ENCODE results near the gene LYPD6B. TPM values are rescaled to one million over a fixed set of nuclear protein-coding genes. Genes with fewer than 3 reads are reported as not detected.

LYPD6B gene
- total RNA-seq, 1 experiment from 2014 or later, result 6.1 TPM

DNA sequence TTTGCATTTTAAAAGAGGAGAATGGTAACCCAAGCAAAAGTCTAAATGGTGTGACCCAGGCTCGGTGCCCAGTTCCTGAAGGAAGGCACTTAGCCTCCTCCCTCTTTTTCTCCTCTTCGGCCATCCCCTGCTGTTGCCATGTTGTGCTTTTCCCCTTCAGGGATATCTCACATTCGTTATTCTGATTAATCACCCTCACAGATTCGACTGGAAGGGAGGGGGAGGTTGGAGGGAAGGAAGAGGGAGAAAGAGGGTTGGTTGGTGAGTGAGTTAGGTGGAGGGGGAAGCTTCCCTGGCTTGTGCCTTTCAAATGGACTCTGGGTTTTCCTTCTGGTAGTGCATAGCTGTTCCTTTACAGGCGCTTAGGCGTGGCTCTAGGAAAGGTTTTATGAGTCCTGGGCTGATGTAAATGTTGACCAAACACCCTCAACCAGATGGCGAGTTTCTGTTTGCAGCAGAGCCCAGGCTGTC lies 39.0 kb upstream of the LYPD6B start:
- TF ChIP-seq POLR2AphosphoS5 (IDR thresholded peaks at IDR 0.05; ENCODE audit: low read depth, low read length) (no peak), EZH2phosphoT487 (IDR thresholded peaks at IDR 0.05; ENCODE audit: borderline replicate concordance) (no peak), CEBPB (IDR thresholded peaks at IDR 0.05; ENCODE audit: low read depth) (no peak), FOSL1 (IDR thresholded peaks at IDR 0.05; ENCODE audit: low read depth) (no peak), CBX3 (IDR thresholded peaks at IDR 0.05; ENCODE audit: low read depth) (no peak), POLR2A (IDR thresholded peaks at IDR 0.05; ENCODE audit: borderline replicate concordance, extremely low read depth, insufficient read depth, insufficient read length) (no peak), YY1 (IDR thresholded peaks at IDR 0.05; ENCODE audit: extremely low read depth, insufficient replicate concordance, low read depth, low read length) (no peak), EGR1 (IDR thresholded peaks at IDR 0.05; ENCODE audit: low read depth) (no peak), ELF1 (IDR thresholded peaks at IDR 0.05; ENCODE audit: borderline replicate concordance, low read depth) (no peak), RAD21 (IDR thresholded peaks at IDR 0.05; ENCODE audit: low read depth) (no peak), ZFX (IDR thresholded peaks at IDR 0.05) (no peak), SP1 (IDR thresholded peaks at IDR 0.05; ENCODE audit: low read depth) (no peak)
- TF ChIP-seq, protein P1, sequence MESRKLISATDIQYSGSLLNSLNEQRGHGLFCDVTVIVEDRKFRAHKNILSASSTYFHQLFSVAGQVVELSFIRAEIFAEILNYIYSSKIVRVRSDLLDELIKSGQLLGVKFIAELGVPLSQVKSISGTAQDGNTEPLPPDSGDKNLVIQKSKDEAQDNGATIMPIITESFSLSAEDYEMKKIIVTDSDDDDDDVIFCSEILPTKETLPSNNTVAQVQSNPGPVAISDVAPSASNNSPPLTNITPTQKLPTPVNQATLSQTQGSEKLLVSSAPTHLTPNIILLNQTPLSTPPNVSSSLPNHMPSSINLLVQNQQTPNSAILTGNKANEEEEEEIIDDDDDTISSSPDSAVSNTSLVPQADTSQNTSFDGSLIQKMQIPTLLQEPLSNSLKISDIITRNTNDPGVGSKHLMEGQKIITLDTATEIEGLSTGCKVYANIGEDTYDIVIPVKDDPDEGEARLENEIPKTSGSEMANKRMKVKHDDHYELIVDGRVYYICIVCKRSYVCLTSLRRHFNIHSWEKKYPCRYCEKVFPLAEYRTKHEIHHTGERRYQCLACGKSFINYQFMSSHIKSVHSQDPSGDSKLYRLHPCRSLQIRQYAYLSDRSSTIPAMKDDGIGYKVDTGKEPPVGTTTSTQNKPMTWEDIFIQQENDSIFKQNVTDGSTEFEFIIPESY (IDR thresholded peaks at IDR 0.05; ENCODE audit: extremely low read depth, insufficient replicate concordance, low read length), result no peak
- TF ChIP-seq, protein P2, sequence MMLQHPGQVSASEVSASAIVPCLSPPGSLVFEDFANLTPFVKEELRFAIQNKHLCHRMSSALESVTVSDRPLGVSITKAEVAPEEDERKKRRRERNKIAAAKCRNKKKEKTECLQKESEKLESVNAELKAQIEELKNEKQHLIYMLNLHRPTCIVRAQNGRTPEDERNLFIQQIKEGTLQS (IDR thresholded peaks at IDR 0.05), result no peak
- TF ChIP-seq, protein P3, sequence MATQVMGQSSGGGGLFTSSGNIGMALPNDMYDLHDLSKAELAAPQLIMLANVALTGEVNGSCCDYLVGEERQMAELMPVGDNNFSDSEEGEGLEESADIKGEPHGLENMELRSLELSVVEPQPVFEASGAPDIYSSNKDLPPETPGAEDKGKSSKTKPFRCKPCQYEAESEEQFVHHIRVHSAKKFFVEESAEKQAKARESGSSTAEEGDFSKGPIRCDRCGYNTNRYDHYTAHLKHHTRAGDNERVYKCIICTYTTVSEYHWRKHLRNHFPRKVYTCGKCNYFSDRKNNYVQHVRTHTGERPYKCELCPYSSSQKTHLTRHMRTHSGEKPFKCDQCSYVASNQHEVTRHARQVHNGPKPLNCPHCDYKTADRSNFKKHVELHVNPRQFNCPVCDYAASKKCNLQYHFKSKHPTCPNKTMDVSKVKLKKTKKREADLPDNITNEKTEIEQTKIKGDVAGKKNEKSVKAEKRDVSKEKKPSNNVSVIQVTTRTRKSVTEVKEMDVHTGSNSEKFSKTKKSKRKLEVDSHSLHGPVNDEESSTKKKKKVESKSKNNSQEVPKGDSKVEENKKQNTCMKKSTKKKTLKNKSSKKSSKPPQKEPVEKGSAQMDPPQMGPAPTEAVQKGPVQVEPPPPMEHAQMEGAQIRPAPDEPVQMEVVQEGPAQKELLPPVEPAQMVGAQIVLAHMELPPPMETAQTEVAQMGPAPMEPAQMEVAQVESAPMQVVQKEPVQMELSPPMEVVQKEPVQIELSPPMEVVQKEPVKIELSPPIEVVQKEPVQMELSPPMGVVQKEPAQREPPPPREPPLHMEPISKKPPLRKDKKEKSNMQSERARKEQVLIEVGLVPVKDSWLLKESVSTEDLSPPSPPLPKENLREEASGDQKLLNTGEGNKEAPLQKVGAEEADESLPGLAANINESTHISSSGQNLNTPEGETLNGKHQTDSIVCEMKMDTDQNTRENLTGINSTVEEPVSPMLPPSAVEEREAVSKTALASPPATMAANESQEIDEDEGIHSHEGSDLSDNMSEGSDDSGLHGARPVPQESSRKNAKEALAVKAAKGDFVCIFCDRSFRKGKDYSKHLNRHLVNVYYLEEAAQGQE (IDR thresholded peaks at IDR 0.05; ENCODE audit: low read depth), result no peak
- H4K20me1 ChIP-seq (ENCODE audit: insufficient read depth), result no peaks in the 10 kb centered on the region
- H3K9me3 ChIP-seq (ENCODE audit: control insufficient read depth in 1 of 2, insufficient read depth in 1 of 2, low read depth in 1 of 2, low read length in 2 of 2), result no peaks in the 10 kb centered on the region
- no peak overlapping the region for H3K4me2 ChIP-seq (ENCODE audit: low read length)
- CTCF ChIA-PET, result no interaction called here
- POLR2A ChIA-PET, result no interaction called here
- ATAC-seq (no peak), DNase-seq (ENCODE audit: low read depth, low spot score) (no peak)
- no peak overlapping the region for H3K4me3 ChIP-seq (replicated peaks in 1 of 2; ENCODE audit: low read depth in 1 of 2, low read length in 2 of 2)
- intact Hi-C loops (cut with micrococcal nuclease), result no loop called here
- no peaks in the 10 kb centered on the region for H3K36me3 ChIP-seq (ENCODE audit: control insufficient read depth in 1 of 2, insufficient read depth in 2 of 2, low read length in 2 of 2)
- H3K79me2 ChIP-seq (ENCODE audit: insufficient read depth, low read length), result no peaks in the 10 kb centered on the region
- H3K9ac ChIP-seq (ENCODE audit: low read length), result no peak overlapping the region
- H2AFZ ChIP-seq (ENCODE audit: low read depth, low read length, poor library complexity, severe bottlenecking), result no peak overlapping the region
- no peaks in the 10 kb centered on the region for H3K27me3 ChIP-seq (ENCODE audit: insufficient read depth, low read length)
- H3K4me1 ChIP-seq (ENCODE audit: control insufficient read depth in 1 of 2, insufficient read depth in 2 of 2, low read length in 2 of 2), result no peaks in the 10 kb centered on the region
- H3K9me2 ChIP-seq (ENCODE audit: insufficient read depth), result no peaks in the 10 kb centered on the region
- no peak overlapping the region for H3K27ac ChIP-seq (ENCODE audit: low read depth, low read length)
- RAD21 ChIA-PET (ENCODE audit: low non-redundant PET in 1 of 2, low total read pairs in 2 of 2, uncharacterized antibody in 2 of 2, unreplicated experiment in 2 of 2), result no interaction called here
- BruUV-seq (replicated peaks), result no TSS peak
